ENCODE data around the gene MIEF2.

- TF ChIP-seq, protein P1, sequence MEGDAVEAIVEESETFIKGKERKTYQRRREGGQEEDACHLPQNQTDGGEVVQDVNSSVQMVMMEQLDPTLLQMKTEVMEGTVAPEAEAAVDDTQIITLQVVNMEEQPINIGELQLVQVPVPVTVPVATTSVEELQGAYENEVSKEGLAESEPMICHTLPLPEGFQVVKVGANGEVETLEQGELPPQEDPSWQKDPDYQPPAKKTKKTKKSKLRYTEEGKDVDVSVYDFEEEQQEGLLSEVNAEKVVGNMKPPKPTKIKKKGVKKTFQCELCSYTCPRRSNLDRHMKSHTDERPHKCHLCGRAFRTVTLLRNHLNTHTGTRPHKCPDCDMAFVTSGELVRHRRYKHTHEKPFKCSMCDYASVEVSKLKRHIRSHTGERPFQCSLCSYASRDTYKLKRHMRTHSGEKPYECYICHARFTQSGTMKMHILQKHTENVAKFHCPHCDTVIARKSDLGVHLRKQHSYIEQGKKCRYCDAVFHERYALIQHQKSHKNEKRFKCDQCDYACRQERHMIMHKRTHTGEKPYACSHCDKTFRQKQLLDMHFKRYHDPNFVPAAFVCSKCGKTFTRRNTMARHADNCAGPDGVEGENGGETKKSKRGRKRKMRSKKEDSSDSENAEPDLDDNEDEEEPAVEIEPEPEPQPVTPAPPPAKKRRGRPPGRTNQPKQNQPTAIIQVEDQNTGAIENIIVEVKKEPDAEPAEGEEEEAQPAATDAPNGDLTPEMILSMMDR (IDR thresholded peaks at IDR 0.05): no peak
- no peak for TF ChIP-seq POLR2A (IDR thresholded peaks at IDR 0.05)
These were observed 16.6 kb downstream of the MIEF2 start for GRCh38 chr17:18277076-18277475.
